Stimulated activated naive CD8-positive, alpha-beta T cell treated with anti-CD3 and anti-CD28 coated beads, Interleukin-15, Interleukin-2, amounts not matched to agents 100 ng/mL and 50 ng/mL, for 24 hours (primary cell): Measurements from ENCODE around the gene TP73.

Source experiments
- H3K27ac Mint-ChIP-seq: one replicate; pipeline ENCODE4 v1.8.0; 2021; ENCODE audit warnings: mild to moderate bottlenecking, mixed read lengths
- H3K27me3 Mint-ChIP-seq: one replicate; pipeline ENCODE4 v1.8.0; 2021; ENCODE audit warnings: mixed read lengths
- H3K36me3 Mint-ChIP-seq: one replicate; pipeline ENCODE4 v1.8.0; 2021; ENCODE audit warnings: low read depth, mixed read lengths
- H3K4me1 Mint-ChIP-seq: one replicate; pipeline ENCODE4 v1.8.0; 2021; ENCODE audit warnings: low read depth, mixed read lengths
- H3K4me3 Mint-ChIP-seq: one replicate; pipeline ENCODE4 v1.8.0; 2021; ENCODE audit warnings: mild to moderate bottlenecking, mixed read lengths
- H3K9me3 Mint-ChIP-seq: one replicate; pipeline ENCODE4 v1.8.0; 2021; ENCODE audit warnings: mixed read lengths

TP73 gene

DNA sequence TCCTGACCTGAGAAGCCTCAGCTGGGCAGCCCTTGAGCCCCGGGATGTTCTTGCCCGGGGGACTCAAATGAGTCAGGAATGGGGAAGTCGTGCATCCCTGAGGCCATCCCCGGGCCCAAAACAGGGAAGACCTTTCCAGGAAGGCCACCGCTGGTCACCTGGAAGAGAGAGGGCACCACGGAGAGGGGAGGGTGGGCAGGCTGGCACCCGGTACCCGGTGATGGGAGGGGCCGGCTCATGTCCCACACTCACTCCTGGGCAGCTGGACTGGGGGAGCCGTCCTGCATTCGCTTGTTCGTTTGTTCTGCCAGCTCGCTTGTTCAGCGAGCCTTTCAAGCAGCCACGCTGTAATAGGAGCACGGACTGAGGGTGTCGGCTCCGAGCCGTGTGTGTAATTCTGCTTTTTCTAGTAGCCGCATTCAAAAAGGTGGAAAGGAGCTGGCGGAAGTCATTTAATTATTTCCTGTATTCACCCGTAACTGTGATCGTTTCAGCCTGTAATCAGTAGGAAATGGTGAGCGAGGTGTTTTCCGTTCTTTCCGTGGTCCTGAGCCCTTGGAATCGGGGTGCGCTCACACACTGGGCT is 51.6 kb downstream of the TP73 start:
- no peaks in the 10 kb centered on the region for H3K36me3 Mint-ChIP-seq
- no peaks in the 10 kb centered on the region for H3K9me3 Mint-ChIP-seq
- H3K27me3 Mint-ChIP-seq, result no peaks in the 10 kb centered on the region
- H3K27ac Mint-ChIP-seq, result peak overlapping the region; percentile 31
- H3K4me3 Mint-ChIP-seq, result no peak overlapping the region
- peaks cover 5% of the 10 kb centered on the region for H3K4me1 Mint-ChIP-seq

DNA sequence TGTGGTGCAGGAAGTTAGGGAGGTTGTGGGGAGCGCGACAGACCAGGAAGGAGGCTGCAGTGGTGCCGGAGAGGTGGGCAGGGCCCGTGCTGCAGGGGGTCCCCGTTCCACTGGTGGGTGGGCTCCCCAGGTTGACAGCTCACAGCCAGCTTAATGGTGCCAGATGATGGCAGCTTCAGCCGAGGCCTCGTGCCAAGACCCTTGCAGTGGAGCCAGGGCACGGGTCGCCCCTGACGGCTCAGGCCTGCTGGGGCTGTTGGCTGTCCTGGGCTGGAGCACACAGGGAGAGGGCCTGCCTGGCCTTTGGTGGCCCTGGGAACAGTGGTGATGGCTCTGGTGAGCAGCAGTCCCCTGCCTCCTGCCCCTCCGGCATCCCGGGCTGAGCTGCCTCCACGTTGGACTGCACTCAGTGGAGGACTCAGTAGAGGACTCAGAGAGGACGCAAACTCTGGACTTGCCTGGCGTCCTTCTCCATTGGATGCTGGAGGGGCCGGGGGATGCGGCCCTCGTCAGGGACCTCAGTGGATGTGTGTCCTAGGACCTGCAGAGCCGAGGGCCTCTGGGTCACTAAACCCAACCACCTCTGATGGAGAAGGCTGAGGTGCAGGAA is 53.1 kb downstream of the TP73 start:
- no peaks in the 10 kb centered on the region for H3K36me3 Mint-ChIP-seq
- no peaks in the 10 kb centered on the region for H3K9me3 Mint-ChIP-seq
- H3K27ac Mint-ChIP-seq, result no peak overlapping the region
- H3K4me1 Mint-ChIP-seq, result peaks cover 5% of the 10 kb centered on the region
- H3K4me3 Mint-ChIP-seq, result no peak overlapping the region
- H3K27me3 Mint-ChIP-seq, result peaks cover 5% of the 10 kb centered on the region

DNA sequence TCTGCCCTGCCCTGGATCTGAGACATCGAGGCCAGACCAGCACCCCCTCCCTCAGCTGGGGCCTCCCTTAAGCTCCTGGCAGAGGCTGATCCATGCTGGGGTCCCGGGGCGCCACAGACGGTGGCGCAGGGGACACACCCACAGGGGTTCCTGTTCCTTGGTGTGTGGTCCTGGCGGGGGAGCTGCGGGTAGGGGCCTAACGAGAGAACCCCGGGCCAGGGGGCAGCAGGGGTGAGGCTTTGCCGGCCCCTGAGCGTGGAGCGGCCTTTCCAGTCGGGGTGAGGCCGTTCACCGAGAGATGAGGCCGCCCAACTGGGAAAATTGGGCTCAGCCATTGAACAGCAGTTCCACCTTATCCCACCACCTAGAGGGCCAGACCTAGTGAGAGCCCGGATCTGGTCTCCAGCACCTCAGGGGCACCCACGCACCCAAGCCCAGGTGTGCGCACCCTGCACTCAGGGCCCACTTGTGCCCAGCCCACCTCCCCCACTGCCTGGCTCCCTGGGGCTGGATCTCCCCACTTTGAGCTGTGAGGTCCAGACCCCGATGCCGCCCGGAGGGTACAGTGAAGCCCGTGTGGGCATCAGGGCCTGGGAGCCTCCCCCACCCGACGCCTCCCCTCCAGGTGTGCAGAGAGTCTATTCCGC is 54.5 kb downstream of the TP73 start:
- no peaks in the 10 kb centered on the region for H3K36me3 Mint-ChIP-seq
- peaks cover 5% of the 10 kb centered on the region for H3K4me1 Mint-ChIP-seq
- no peak overlapping the region for H3K4me3 Mint-ChIP-seq
- H3K9me3 Mint-ChIP-seq, result no peaks in the 10 kb centered on the region
- H3K27me3 Mint-ChIP-seq, result peaks cover 12% of the 10 kb centered on the region
- H3K27ac Mint-ChIP-seq, result no peak overlapping the region

DNA sequence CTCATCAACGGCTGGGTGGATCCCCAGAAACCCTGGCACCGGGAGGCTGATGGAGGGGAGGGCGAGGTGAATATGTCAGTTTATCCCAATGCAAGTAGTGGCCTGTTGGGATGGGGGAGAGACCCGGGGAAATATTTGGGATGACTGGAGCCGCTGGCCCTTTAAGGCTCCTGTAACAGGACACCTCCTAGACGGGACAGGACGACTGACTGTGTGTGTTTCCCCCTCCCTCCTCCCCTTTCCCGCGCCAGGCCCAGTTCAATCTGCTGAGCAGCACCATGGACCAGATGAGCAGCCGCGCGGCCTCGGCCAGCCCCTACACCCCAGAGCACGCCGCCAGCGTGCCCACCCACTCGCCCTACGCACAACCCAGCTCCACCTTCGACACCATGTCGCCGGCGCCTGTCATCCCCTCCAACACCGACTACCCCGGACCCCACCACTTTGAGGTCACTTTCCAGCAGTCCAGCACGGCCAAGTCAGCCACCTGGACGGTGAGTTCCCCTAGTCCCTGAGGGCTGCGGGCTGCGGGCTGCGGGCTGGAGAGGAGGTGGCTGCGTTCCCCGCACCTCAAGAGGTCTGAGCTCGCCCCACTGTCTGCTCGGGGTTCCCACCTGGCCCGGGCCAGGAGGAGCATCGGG is 55.1 kb downstream of the TP73 start:
- H3K9me3 Mint-ChIP-seq, result no peaks in the 10 kb centered on the region
- no peak overlapping the region for H3K27ac Mint-ChIP-seq
- peaks cover 13% of the 10 kb centered on the region for H3K27me3 Mint-ChIP-seq
- no peaks in the 10 kb centered on the region for H3K36me3 Mint-ChIP-seq
- peaks cover 5% of the 10 kb centered on the region for H3K4me1 Mint-ChIP-seq
- no peak overlapping the region for H3K4me3 Mint-ChIP-seq

DNA sequence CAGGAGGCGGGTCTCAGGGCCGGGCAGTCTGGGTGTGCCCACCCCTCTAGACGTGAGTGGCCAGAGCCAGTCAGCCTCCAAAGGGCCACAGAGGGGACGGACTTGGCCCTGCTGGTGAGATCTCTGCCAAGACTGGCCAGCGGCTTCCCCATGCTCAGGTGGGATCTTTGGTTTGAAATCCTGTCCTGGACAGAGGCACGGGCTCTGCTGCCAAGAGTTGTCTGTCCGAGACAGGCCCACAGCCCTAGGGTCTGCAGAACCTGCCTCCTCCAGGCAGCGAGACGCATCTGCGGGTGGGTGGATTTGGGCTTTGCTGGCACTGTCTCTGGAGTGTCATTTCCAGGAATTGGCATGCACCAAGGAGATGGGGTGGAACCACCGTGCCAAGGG is 55.6 kb downstream of the TP73 start:
- Mint-ChIP-seq H3K4me3 (no peak overlapping the region), H3K27ac (no peak overlapping the region), H3K9me3 (no peaks in the 10 kb centered on the region), H3K27me3 (peaks cover 13% of the 10 kb centered on the region), H3K36me3 (no peaks in the 10 kb centered on the region), H3K4me1 (peaks cover 5% of the 10 kb centered on the region)

DNA sequence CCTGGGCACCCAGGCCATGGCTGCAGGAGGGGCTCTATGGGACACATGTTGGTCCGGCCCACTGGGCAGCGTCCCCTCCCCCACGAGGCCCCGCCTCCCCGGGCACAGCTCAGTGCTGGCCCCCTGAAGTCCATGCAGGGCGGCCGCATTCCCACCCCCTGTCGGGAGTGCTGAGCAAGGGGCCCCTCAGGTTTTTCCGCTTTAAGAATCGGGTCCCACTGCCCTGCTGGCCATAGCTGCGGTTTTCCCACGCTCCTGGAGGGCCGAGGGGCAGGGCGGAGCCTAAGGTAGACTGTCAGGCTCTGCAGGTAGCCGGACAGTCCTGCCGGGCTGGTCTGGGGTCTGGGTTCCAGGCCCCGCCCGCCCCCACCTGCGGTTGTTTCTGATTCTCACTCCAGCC is 56.5 kb downstream of the TP73 start:
- no peak overlapping the region for H3K4me3 Mint-ChIP-seq
- no peak overlapping the region for H3K27ac Mint-ChIP-seq
- H3K4me1 Mint-ChIP-seq, result peaks cover 5% of the 10 kb centered on the region
- no peaks in the 10 kb centered on the region for H3K9me3 Mint-ChIP-seq
- H3K36me3 Mint-ChIP-seq, result no peaks in the 10 kb centered on the region
- H3K27me3 Mint-ChIP-seq, result peaks cover 13% of the 10 kb centered on the region

DNA sequence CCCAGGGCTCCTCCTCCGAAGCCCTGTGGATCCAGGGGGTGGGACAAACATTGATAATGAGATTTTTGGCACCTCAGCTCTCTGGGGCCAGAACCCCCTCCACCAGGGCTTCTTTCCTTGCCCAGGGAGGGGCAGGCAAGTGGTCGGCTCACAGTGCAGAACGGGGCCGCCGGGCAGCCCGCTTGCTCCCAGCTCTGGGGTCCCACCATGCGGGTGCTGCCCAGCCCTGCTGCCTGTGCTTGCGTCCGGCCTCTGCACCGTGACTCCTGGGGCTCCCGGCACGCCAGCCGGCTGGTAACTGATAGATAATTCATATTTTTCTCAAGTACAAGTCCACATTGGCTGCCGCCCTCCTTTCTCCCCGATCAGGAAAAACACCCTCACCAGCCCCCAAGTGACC is 57.9 kb downstream of the TP73 start:
- Mint-ChIP-seq H3K4me1 (no peaks in the 10 kb centered on the region), H3K27ac (no peak overlapping the region), H3K9me3 (no peaks in the 10 kb centered on the region), H3K4me3 (no peak overlapping the region), H3K27me3 (peaks cover 13% of the 10 kb centered on the region), H3K36me3 (no peaks in the 10 kb centered on the region)

DNA sequence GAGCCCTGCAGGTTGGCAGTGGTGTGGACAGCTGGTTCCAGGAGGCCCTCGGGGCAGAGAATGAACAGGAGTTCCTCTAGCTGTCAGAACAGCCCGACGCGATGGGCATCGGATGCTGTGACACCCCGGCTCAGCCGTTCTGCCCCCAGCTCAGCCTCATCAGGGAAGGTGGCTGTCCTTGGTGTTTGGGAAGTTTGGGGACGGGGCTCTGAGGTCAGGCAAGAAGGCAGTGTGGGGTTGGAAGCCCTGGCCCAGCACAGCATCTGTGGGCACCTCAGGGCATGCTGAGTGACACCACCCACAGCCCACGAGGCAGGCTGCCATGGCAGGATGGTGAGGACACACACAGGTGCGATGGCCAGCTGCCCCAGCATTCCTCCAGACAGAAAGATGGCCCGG is 59.1 kb downstream of the TP73 start:
- H3K9me3 Mint-ChIP-seq, result no peaks in the 10 kb centered on the region
- H3K4me3 Mint-ChIP-seq, result no peak overlapping the region
- no peaks in the 10 kb centered on the region for H3K4me1 Mint-ChIP-seq
- H3K36me3 Mint-ChIP-seq, result no peaks in the 10 kb centered on the region
- H3K27ac Mint-ChIP-seq, result no peak overlapping the region
- peaks cover 13% of the 10 kb centered on the region for H3K27me3 Mint-ChIP-seq

DNA sequence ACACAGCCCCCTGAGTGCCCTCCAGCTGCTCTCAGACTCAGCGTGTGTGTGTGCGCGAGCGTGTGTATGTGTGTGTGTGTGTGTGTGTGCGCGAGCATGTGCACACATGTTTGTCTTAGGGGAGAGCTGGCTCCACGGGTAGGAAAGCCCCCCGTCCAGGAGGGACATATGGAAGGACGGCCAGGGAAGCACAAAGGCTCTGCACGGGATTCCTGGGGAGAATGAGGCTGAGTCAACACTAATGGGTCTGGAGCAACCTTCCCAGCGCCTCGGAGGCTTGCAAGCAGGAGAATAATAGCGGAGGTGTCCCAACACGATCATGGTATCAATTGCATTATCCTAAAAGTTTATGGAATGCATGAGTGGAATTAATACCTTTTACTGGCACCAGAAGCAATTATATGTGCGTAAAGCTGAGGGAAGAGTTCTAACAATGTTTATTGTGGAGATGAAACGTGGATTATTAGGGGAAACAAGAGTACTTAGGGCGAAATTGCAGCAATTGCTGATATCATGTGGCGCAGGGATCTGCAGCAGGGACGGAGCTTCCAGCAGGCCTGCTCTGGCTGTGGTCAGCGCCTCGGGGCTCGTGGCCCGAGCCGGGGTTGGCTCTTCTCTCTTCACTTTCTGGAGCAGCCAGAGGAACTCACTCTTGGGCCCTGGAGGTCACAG is 59.6 kb downstream of the TP73 start:
- Mint-ChIP-seq H3K36me3 (no peaks in the 10 kb centered on the region), H3K4me3 (no peak overlapping the region), H3K27me3 (peaks cover 13% of the 10 kb centered on the region), H3K9me3 (no peaks in the 10 kb centered on the region), H3K27ac (no peak overlapping the region), H3K4me1 (no peaks in the 10 kb centered on the region)

DNA sequence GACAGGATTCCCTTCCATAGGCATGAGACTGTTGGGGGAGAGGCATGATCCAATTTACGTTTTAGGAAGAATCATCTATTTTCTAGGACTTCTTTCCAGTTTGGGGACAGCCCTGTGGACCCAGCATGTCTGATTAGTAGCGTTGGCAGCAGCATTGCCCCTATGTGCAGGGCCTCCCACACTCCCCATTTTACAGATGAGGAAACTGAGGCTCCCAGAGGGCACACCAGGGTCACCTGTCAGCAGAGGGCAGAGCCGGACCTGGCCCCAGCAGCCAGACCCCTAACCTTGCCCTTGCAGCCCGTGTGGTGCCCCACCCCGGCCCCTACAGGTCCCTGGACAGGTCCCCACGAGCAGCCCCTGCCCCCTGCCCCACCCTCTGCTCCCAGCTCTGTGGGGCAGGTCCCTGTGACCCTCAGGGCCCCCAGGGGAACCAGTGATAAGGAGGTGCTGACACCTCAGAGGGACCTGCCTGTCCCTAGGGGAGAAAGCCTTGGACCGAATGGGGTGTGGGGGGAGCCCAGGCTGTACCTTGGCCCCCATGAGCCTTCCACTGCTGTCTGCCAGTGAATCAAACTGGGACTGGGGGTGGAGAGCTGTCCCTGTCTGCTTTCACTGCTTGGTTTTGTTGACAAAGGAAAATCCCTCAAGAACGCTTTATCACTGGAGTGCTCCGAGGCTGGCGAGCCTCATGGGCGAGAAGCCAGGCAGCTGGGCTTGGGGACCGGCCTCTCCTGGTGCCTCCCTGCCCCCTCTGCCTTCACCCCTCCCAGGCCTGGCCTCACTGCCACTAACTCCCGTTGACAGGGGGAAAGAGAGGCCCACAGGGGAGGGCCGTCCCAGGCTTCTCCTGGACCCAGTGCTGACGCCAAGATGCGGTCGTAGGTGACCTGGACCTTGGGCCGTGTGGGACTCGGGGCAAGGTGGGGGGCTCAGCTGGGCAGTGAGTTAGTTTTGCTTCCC is 60.5 kb downstream of the TP73 start:
- peaks cover 13% of the 10 kb centered on the region for H3K27me3 Mint-ChIP-seq
- H3K4me3 Mint-ChIP-seq, result no peak overlapping the region
- no peaks in the 10 kb centered on the region for H3K36me3 Mint-ChIP-seq
- H3K27ac Mint-ChIP-seq, result no peak overlapping the region
- no peaks in the 10 kb centered on the region for H3K4me1 Mint-ChIP-seq
- no peaks in the 10 kb centered on the region for H3K9me3 Mint-ChIP-seq

DNA sequence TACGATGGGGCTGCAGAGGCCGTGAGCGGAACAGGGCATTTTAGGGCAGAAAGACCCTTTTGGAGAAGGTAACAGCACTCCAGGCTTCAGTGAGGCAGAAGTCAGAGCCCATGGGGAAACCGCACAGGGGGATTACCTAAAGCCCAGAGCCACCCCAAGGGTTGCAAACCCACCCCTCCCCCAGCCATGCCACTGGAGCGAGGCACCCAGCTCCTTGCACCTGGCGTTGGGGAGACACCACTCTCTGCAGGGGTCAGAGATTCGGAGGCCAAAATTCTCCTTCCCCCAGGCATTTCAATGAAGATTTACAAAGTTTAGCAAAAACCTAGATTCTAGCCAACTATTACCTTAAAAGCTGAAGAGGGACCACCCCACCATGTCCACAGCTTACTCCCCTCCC is 61.5 kb downstream of the TP73 start:
- Mint-ChIP-seq H3K36me3 (no peaks in the 10 kb centered on the region), H3K4me3 (no peak overlapping the region), H3K27me3 (peaks cover 13% of the 10 kb centered on the region), H3K4me1 (no peaks in the 10 kb centered on the region), H3K27ac (no peak overlapping the region), H3K9me3 (no peaks in the 10 kb centered on the region)

DNA sequence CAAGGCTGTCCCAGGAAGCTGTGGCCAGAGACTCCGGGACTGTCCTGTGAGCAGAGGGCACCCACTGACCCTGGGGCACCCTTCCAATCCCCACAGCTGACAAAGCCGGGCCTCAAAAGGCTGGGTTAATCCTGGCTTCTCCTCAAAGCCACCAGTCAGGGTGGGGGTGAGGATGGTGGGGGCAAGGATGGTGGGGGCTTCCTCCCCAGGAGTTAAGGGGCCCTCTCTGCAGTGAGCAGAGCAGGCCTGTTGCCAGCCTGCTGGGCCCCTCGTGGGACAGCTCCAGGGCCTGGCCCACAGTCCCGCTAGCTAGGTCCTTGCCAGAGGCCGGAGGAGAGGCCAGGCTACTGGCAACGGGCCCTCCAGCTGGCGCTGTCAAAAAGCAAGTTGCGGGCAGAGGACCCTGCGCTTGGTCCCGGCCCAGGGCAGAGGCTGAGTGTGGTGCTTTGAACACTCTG is 62.0 kb downstream of the TP73 start:
- H3K36me3 Mint-ChIP-seq, result no peaks in the 10 kb centered on the region
- no peaks in the 10 kb centered on the region for H3K4me1 Mint-ChIP-seq
- no peak overlapping the region for H3K27ac Mint-ChIP-seq
- H3K4me3 Mint-ChIP-seq, result no peak overlapping the region
- H3K9me3 Mint-ChIP-seq, result no peaks in the 10 kb centered on the region
- H3K27me3 Mint-ChIP-seq, result peaks cover 13% of the 10 kb centered on the region

DNA sequence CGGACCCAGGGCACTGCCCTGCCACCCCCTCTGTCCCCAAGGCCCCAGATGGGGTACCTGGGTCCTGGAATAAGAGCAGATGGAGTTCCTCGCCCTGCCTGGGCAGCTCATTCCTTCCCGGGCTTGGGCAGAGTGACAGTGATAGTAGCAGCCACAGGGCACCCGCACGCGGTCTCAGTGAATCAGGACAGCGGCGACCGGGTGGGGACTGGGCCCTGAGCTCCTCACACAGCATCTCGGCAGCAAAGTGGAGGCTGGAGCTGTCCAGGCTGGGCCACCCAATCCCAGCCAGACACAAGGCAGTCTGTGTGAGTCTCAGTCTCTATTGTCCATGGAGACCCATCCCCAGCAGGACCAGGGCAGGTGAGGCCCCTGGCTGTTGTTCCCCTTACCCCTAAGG is 62.5 kb downstream of the TP73 start:
- peaks cover 8% of the 10 kb centered on the region for H3K27me3 Mint-ChIP-seq
- H3K4me3 Mint-ChIP-seq, result no peak overlapping the region

DNA sequence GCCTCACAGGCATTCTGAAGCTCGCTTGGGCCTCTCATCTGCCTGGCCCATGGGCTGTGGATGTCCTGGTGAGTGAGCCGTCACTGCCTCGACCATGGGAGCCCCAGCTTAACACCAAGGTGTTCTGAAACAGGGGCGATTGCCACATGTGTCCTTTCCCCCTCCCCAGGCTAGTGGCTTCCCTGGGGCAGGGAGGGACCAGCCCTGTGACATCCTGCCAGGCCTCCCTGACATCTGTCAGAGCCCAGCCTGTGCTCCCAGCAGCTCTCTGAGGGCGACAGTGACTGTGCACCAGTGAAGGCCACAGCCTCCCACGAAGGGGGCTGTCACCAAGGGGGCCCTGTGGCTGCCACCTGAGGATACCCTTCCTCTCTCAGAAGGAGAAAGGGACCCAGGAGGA is 64.0 kb downstream of the TP73 start:
- H3K4me1 Mint-ChIP-seq, result no peaks in the 10 kb centered on the region
- peaks cover 4% of the 10 kb centered on the region for H3K27me3 Mint-ChIP-seq
- H3K9me3 Mint-ChIP-seq, result no peaks in the 10 kb centered on the region
- H3K27ac Mint-ChIP-seq, result no peak overlapping the region
- H3K4me3 Mint-ChIP-seq, result no peak overlapping the region
- H3K36me3 Mint-ChIP-seq, result no peaks in the 10 kb centered on the region

More for the DNA sequence above, 62.5 kb downstream of the TP73 start:
- no peaks in the 10 kb centered on the region for H3K36me3 Mint-ChIP-seq
- H3K9me3 Mint-ChIP-seq, result no peaks in the 10 kb centered on the region
- no peaks in the 10 kb centered on the region for H3K4me1 Mint-ChIP-seq
- H3K27ac Mint-ChIP-seq, result no peak overlapping the region
